Stomach (tissue), 4 donors: ENCODE data around the gene UST.

Experiments used
- POLR2A ChIP-seq, 4 donors: fragments of 450-650 bp; IDR thresholded peaks; one replicate each; pipeline ENCODE4 v1.6.1; 2016; ENCODE audit warnings: antibody characterized with exemption in 4 of 4, control low read depth in 2 of 4, mild to moderate bottlenecking in 1 of 4, moderate library complexity in 1 of 4
- POLR2AphosphoS5 ChIP-seq, 3 donors: sonication (generic); formaldehyde crosslinking; IDR thresholded peaks; one replicate each; pipeline ENCODE4 v1.6.1; 2016; ENCODE audit warnings: antibody characterized with exemption in 3 of 3

GRCh38 chr6:148873154-148873553 lies 126.3 kb downstream of the UST start:
- TF ChIP-seq POLR2A (IDR thresholded peaks at IDR 0.05): no peak
- TF ChIP-seq POLR2AphosphoS5 (IDR thresholded peaks at IDR 0.05): no peak
